ENCODE measurements around the gene PRKCZ. TPM values are rescaled to one million over a fixed set of nuclear protein-coding genes. Genes with fewer than 3 reads are reported as not detected.

PRKCZ gene
- polyA plus RNA-seq, 1 of the 3 experiments (the other 2 are of a cell fraction), result 24.2 TPM

DNA sequence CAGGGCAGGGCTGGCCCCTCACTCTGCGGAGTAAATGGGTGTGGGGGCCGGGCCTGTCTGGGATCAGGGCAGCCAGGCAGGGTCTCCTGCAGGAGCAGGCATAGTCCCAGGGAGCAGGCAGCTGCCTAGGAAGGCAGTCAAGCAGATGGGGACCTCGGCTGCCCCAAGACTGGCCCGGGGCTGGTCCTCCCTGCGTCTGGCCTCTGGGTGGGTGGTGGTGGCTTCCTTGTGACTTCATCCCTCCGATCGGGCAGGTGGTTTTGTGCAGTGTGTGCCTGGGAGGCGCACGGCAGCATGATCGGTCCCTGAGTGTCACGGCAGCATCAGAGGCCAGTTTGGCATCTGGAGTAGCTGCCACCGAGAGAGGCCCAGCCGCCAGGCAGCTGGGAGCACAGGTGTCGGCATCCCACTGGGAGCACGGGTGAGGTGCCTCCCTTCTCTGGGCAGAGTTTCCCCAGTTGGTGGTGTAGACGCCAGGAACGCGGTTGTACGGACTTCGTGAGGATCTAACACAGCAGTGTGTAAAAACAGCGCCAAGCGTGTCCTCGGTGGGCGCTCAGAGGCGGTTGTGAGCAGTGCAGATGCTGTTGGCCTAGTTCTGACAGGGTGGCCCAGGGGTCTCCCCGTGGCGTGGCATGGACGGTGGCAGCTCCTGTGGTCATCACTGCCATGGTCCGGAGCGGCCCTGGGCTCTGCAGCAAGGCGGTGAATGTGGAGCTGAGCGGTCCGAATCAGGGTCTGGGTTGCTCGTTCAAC is 45.9 kb downstream of the PRKCZ start:
- POLR2A ChIA-PET, result no interaction called here
- H3K4me3 ChIP-seq (ENCODE audit: low read depth in 2 of 2, low read length in 1 of 2), result no peak overlapping the region
- H3K9me3 ChIP-seq, result no peaks in the 10 kb centered on the region
- DNase-seq, result no peak
- H3K27ac ChIP-seq (ENCODE audit: low read depth in 2 of 2, low read length in 1 of 2), result no peak overlapping the region
- 90% methylated on average over 19 of the region's 34 CpGs for WGBS (ENCODE audit: low lambda C conversion rate)
- H3F3A ChIP-seq (replicated peaks; ENCODE audit: insufficient read depth), result no peaks in the 10 kb centered on the region
- H3K36me3 ChIP-seq (replicated peaks in 1 of 2; ENCODE audit: control insufficient read depth in 1 of 2, insufficient read depth in 2 of 2, low read length in 1 of 2), result no peaks in the 10 kb centered on the region
- H3K9me2 ChIP-seq, result no peaks in the 10 kb centered on the region
- H2AFZ ChIP-seq (ENCODE audit: low read depth), result no peak overlapping the region
- TF ChIP-seq IRF3 (IDR thresholded peaks at IDR 0.05; ENCODE audit: low read depth, low read length) (no peak), REST (IDR thresholded peaks at IDR 0.05; ENCODE audit: low read depth, low read length) (no peak), YY1 (IDR thresholded peaks at IDR 0.05; ENCODE audit: low read depth) (no peak), TEAD4 (IDR thresholded peaks at IDR 0.05; ENCODE audit: borderline replicate concordance, insufficient read depth) (no peak), POLR2AphosphoS5 (IDR thresholded peaks at IDR 0.05; ENCODE audit: low read depth, low read length) (no peak), RAD21 (IDR thresholded peaks at IDR 0.05; ENCODE audit: low read length) (no peak)
- TF ChIP-seq, protein P1, sequence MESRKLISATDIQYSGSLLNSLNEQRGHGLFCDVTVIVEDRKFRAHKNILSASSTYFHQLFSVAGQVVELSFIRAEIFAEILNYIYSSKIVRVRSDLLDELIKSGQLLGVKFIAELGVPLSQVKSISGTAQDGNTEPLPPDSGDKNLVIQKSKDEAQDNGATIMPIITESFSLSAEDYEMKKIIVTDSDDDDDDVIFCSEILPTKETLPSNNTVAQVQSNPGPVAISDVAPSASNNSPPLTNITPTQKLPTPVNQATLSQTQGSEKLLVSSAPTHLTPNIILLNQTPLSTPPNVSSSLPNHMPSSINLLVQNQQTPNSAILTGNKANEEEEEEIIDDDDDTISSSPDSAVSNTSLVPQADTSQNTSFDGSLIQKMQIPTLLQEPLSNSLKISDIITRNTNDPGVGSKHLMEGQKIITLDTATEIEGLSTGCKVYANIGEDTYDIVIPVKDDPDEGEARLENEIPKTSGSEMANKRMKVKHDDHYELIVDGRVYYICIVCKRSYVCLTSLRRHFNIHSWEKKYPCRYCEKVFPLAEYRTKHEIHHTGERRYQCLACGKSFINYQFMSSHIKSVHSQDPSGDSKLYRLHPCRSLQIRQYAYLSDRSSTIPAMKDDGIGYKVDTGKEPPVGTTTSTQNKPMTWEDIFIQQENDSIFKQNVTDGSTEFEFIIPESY (IDR thresholded peaks at IDR 0.05; ENCODE audit: borderline replicate concordance, low read depth), result no peak
- CTCF ChIA-PET, result no interaction called here
- no peaks in the 10 kb centered on the region; a peak in 1 of 4 replicates for H3K4me1 ChIP-seq (ENCODE audit: control insufficient read depth in 1 of 2, insufficient read depth in 2 of 2, low read depth in 1 of 2, low read length in 1 of 2)
- no peak overlapping the region for H3K4me2 ChIP-seq
- H4K20me1 ChIP-seq (ENCODE audit: insufficient read depth), result no peaks in the 10 kb centered on the region
- H3K79me2 ChIP-seq (ENCODE audit: insufficient read depth), result no peaks in the 10 kb centered on the region
- H3K27me3 ChIP-seq (ENCODE audit: insufficient read depth), result no peaks in the 10 kb centered on the region
- H3K9ac ChIP-seq, result no peak overlapping the region

All from SK-N-SH (cell line).